HepG2 (cell line): Measurements from ENCODE around the gene PLEKHH3. TPM values are rescaled to one million over a fixed set of nuclear protein-coding genes. Genes with fewer than 3 reads are reported as not detected.

Source experiments
- ATAC-seq: fragments of 200-7000 bp; cut with Tn5 transposase; 3 replicates; pipeline ENCODE4 v1.9.1; 2020; ENCODE audit warnings: mild to moderate bottlenecking, moderate library complexity
- BruUV-seq: library from RNA; stranded (reverse); fragments of 400-500 nt; replicated peaks from 2 replicates; lab custom pipeline; 2021; lab: Mats Ljungman, UMichigan
- CTCF ChIA-PET: fragments of 300-600 bp; formaldehyde crosslinking; extraction: SDS; loops from one replicate; lab custom pipeline; 2021; ENCODE audit warnings: low total read pairs, inconsistent platforms, low intra/inter-chr PET ratio; lab: Yijun Ruan, JAX
- POLR2A ChIA-PET: fragments of 350-600 bp; sonication (Branson Sonifier 250); formaldehyde crosslinking; loops from one replicate; lab custom pipeline; 2020; ENCODE audit warnings: antibody characterized with exemption, inconsistent platforms; lab: Yijun Ruan, JAX
- DNase-seq: peaks from one replicate; pipeline ENCODE4 v3.0.0-alpha.2; 2015; ENCODE audit warnings: low spot score
- FAIRE-seq: peaks from 3 replicates; lab custom pipeline; 2011; peaks lifted over from hg19 to GRCh38; lab: Jason Lieb, UNC
- H2AFZ ChIP-seq: one replicate; pipeline ENCODE4 v1.6.1; 2011; ENCODE audit warnings: low read length, inconsistent platforms
- H3K27ac ChIP-seq: fragments of 300-600 bp; 3 replicates; pipeline ENCODE4 v1.8.0; 2011; ENCODE audit warnings: mixed run types, mild to moderate bottlenecking, mixed read lengths, low read length, inconsistent platforms; ENCODE audit not compliant: insufficient read depth; ENCODE audit errors: extremely low read length
- H3K27me3 ChIP-seq, 2 experiments: fragments of 200-600 bp in 1 of 2; 2 replicates in 1 of 2; 3 replicates in 1 of 2; pipeline versions ENCODE4 v1.6.0 to v1.8.0; 2011; ENCODE audit warnings: low read length in 2 of 2, mild to moderate bottlenecking in 2 of 2, moderate library complexity in 2 of 2, inconsistent platforms in 1 of 2; ENCODE audit not compliant: insufficient read depth in 2 of 2, control insufficient read depth in 1 of 2
- H3K36me3 ChIP-seq, 2 experiments: fragments of 200-600 bp in 1 of 2; replicated peaks in 1 of 2; 2 replicates in 1 of 2; 3 replicates in 1 of 2; pipeline versions ENCODE4 v1.5.1 to v1.8.0; 2011; ENCODE audit warnings: low read length in 2 of 2, inconsistent platforms in 1 of 2; ENCODE audit not compliant: insufficient read depth in 2 of 2, control insufficient read depth in 1 of 2
- H3K4me1 ChIP-seq: 2 replicates; pipeline ENCODE4 v1.5.1; 2012; ENCODE audit warnings: low read length, inconsistent platforms; ENCODE audit not compliant: insufficient read depth
- H3K4me2 ChIP-seq: 2 replicates; pipeline ENCODE4 v1.6.0; 2011; ENCODE audit warnings: low read depth, low read length, inconsistent platforms
- H3K4me3 ChIP-seq, 3 experiments: fragments of 200-600 bp in 1 of 3; sonication (generic), shearing (Covaris generic) in 1 of 3; replicated peaks in 1 of 3; 2 replicates each; pipeline ENCODE4 v1.5.1; 2011 to 2016; ENCODE audit warnings: low read length in 3 of 3, inconsistent platforms in 2 of 3, low read depth in 2 of 3, mild to moderate bottlenecking in 2 of 3, control low read depth in 1 of 3, mixed read lengths in 1 of 3; ENCODE audit not compliant: insufficient read depth in 1 of 3
- H3K79me2 ChIP-seq: one replicate; pipeline ENCODE4 v1.6.1; 2011; ENCODE audit warnings: low read length, inconsistent platforms; ENCODE audit not compliant: insufficient read depth
- H3K9ac ChIP-seq: 2 replicates; pipeline ENCODE4 v1.6.0; 2011; ENCODE audit warnings: mild to moderate bottlenecking, low read depth, low read length, inconsistent platforms; ENCODE audit not compliant: insufficient read depth
- H3K9me3 ChIP-seq: 2 replicates; pipeline ENCODE4 v1.5.1; 2012; ENCODE audit warnings: mild to moderate bottlenecking, low read length
- H4K20me1 ChIP-seq: 2 replicates; pipeline ENCODE4 v1.6.0; 2011; ENCODE audit warnings: inconsistent platforms, mild to moderate bottlenecking, low read length, moderate library complexity; ENCODE audit not compliant: insufficient read depth
- BORCS8-MEF2B ChIP-seq: sonication (generic); formaldehyde crosslinking; IDR thresholded peaks from 2 replicates; pipeline ENCODE4 v1.8.0; 2022; ENCODE audit warnings: mild to moderate bottlenecking, missing genetic modification reagents
- DNMT3B ChIP-seq: conservative IDR thresholded peaks from 2 replicates; pipeline ENCODE4 v1.6.1; 2016; ENCODE audit warnings: missing biosample characterization, control low read depth
- FOXJ3 ChIP-seq: sonication (generic); formaldehyde crosslinking; IDR thresholded peaks from 2 replicates; pipeline ENCODE4 v1.4.0; 2020; ENCODE audit warnings: missing genetic modification reagents, mild to moderate bottlenecking, borderline replicate concordance
- ONECUT2 ChIP-seq: sonication (generic); formaldehyde crosslinking; IDR thresholded peaks from 2 replicates; pipeline ENCODE4 v1.4.0; 2020; ENCODE audit warnings: missing genetic modification reagents
- REL ChIP-seq: sonication (generic); formaldehyde crosslinking; conservative IDR thresholded peaks from 2 replicates; pipeline ENCODE4 v1.8.0; 2022; ENCODE audit warnings: mild to moderate bottlenecking, missing genetic modification reagents, moderate library complexity
- RFXAP ChIP-seq: sonication (generic); formaldehyde crosslinking; IDR thresholded peaks from 2 replicates; pipeline ENCODE4 v1.4.0; 2020; ENCODE audit warnings: missing genetic modification reagents, borderline replicate concordance
- SNAI1 ChIP-seq: sonication (generic); formaldehyde crosslinking; IDR thresholded peaks from 2 replicates; pipeline ENCODE4 v1.5.0; 2020; ENCODE audit warnings: mild to moderate bottlenecking, missing genetic modification reagents, borderline replicate concordance
- YEATS4 ChIP-seq: sonication (generic); formaldehyde crosslinking; IDR thresholded peaks from 2 replicates; pipeline ENCODE4 v1.4.0; 2020; ENCODE audit warnings: missing genetic modification reagents, borderline replicate concordance
- ZBTB20 ChIP-seq: sonication (generic); formaldehyde crosslinking; IDR thresholded peaks from 2 replicates; pipeline ENCODE4 v1.8.1; 2023; ENCODE audit warnings: missing genetic modification reagents, low read depth, mild to moderate bottlenecking, borderline replicate concordance
- ZFP37 ChIP-seq: sonication (generic); formaldehyde crosslinking; IDR thresholded peaks from 2 replicates; pipeline ENCODE4 v1.4.0; 2020; ENCODE audit warnings: missing genetic modification reagents, borderline replicate concordance
- ZNF484 ChIP-seq: sonication (generic); formaldehyde crosslinking; IDR thresholded peaks from 2 replicates; pipeline ENCODE4 v1.5.1; 2020; ENCODE audit warnings: mild to moderate bottlenecking, low read depth, missing genetic modification reagents, borderline replicate concordance
- ZNF570 ChIP-seq: sonication (generic); formaldehyde crosslinking; IDR thresholded peaks from 2 replicates; pipeline ENCODE4 v1.4.0; 2020; ENCODE audit warnings: mild to moderate bottlenecking, missing genetic modification reagents, borderline replicate concordance
- WGBS: methylation state at CpG from one replicate; pipeline ENCODE4 v1.1.6; 2017; ENCODE audit warnings: low lambda C conversion rate; 5-methylcytosine and 5-hydroxymethylcytosine counted together
- in situ Hi-C: cut with HindIII; loops from 2 replicates; pipeline ENCODE4 v1.10.0; 2017; ENCODE audit warnings: low pct_unique_long_range_greater_than_20kb; ENCODE audit not compliant: extremely low pct_ligation_motif_present
- intact Hi-C: fragments of 100-400 bp; cut with micrococcal nuclease; formaldehyde crosslinking; loops from one replicate; pipeline ENCODE4 v1.10.0; 2022; ENCODE audit not compliant: unreplicated experiment
- polyA plus RNA-seq, 8 experiments: library from polyadenylated mRNA; depleted of rRNA in 3 of 8; stranded (reverse) in 7 of 8; unstranded in 1 of 8; fragments of >200 nt; fragmentation: Illumina TruSeq in 4 of 8; extraction: Trizol in 4 of 8; gene quantifications; 2 replicates each; pipeline versions ENCODE4 v1.2.1 to v1.2.3, GENCODE V29; 2011 to 2016; ENCODE audit warnings: low read depth in 4 of 8, missing spikeins in 1 of 8, mixed read lengths in 1 of 8; ENCODE audit not compliant: insufficient read depth in 1 of 8
- total RNA-seq, 5 experiments: library from RNA; depleted of rRNA; stranded (reverse); fragments of >200 nt; fragmentation: Illumina TruSeq; extraction: Trizol; gene quantifications; 2 replicates each; pipeline ENCODE4 v1.2.3, GENCODE V29; 2016; ENCODE audit warnings: low read depth in 1 of 5
- TF ChIP-seq, protein P1 (sequence below): sonication (generic); formaldehyde crosslinking; IDR thresholded peaks from 2 replicates; pipeline ENCODE4 v1.8.0; 2022; ENCODE audit warnings: mild to moderate bottlenecking, missing genetic modification reagents, borderline replicate concordance
- TF ChIP-seq, protein P2 (sequence below): IDR thresholded peaks from 2 replicates; pipeline ENCODE4 v1.6.1; 2016; ENCODE audit warnings: missing biosample characterization, missing genetic modification reagents, low read depth
- TF ChIP-seq, protein P3 (sequence below): sonication (generic); formaldehyde crosslinking; IDR thresholded peaks from 2 replicates; pipeline ENCODE4 v1.5.1; 2020; ENCODE audit warnings: missing genetic modification reagents, mild to moderate bottlenecking, borderline replicate concordance
- TF ChIP-seq, protein P4 (sequence below): sonication (generic); formaldehyde crosslinking; IDR thresholded peaks from 2 replicates; pipeline ENCODE4 v1.4.0; 2020; ENCODE audit warnings: missing genetic modification reagents

PLEKHH3 gene
- total and polyA plus RNA-seq, 2 of the 13 experiments (the other 11 are each of a cell fraction or from before 2014, with no cell fraction given) = 6.0 to 19.9 TPM

DNA sequence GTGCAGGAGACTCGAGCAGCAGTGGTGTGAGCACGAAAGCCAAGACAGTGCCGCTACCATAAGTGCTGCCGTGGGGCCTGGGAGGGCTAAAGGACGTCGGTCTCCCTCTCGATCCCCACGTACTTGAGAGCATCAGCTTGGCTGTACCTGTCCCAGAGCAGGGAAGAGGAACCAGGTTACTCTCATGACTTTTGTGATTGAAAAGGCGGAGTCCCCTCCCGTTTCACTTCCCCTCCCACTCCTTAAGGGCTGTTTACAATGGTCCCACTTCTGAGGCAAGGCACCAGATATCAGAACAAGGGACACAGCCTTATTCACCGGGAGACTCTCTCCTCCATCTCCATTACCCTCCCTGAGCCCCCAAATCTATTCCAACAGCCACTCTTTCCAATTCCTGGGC is 25.7 kb upstream of the PLEKHH3 start:
- CTCF ChIA-PET = no interaction called here
- no peak overlapping the region for H3K4me2 ChIP-seq
- DNase-seq (no peak), FAIRE-seq (no peak), ATAC-seq (no peak)
- POLR2A ChIA-PET = no interaction called here
- peaks cover 13 to 32% of the 10 kb centered on the region in 2 experiments for H3K36me3 ChIP-seq
- intact Hi-C loops = no loop called here
- no peak overlapping the region for H3K27ac ChIP-seq
- in situ Hi-C loops = no loop called here
- no TSS peak for BruUV-seq
- no peak overlapping the region for H3K4me3 ChIP-seq
- no peaks in the 10 kb centered on the region for H3K4me1 ChIP-seq
- H4K20me1 ChIP-seq = no peaks in the 10 kb centered on the region
- no peaks in the 10 kb centered on the region for H3K9me3 ChIP-seq
- H3K79me2 ChIP-seq = no peaks in the 10 kb centered on the region
- H3K27me3 ChIP-seq = no peaks in the 10 kb centered on the region
- no peak overlapping the region for H3K9ac ChIP-seq
- WGBS = 96% methylated on average over 11 of the region's 11 CpGs
- H2AFZ ChIP-seq = no peak overlapping the region
- TF ChIP-seq, protein P1, sequence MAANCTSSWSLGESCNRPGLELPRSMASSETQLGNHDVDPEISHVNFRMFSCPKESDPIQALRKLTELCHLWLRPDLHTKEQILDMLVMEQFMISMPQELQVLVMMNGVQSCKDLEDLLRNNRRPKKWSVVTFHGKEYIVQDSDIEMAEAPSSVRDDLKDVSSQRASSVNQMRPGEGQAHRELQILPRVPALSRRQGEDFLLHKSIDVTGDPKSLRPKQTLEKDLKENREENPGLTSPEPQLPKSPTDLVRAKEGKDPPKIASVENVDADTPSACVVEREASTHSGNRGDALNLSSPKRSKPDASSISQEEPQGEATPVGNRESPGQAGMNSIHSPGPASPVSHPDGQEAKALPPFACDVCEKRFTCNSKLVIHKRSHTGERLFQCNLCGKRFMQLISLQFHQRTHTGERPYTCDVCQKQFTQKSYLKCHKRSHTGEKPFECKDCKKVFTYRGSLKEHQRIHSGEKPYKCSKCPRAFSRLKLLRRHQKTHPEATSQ (CRISPR knock-in tag) = no peak
- TF ChIP-seq, protein P2, sequence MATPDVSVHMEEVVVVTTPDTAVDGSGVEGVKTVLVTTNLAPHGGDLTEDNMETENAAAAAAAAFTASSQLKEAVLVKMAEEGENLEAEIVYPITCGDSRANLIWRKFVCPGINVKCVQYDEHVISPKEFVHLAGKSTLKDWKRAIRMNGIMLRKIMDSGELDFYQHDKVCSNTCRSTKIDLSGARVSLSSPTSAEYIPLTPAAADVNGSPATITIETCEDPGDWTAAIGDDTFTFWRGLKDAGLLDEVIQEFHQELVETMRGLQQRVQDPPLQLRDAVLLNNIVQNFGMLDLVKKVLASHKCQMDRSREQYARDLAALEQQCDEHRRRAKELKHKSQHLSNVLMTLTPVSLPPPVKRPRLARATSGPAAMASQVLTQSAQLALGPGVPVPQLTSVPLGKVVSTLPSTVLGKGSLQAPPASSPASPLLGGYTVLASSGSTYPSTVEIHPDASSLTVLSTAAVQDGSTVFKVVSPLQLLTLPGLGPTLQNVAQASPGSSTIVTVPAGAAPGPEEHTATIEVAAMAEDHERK = no peak
- no peak for TF ChIP-seq BORCS8-MEF2B
- no peak for TF ChIP-seq ZBTB20 (CRISPR knock-in tag)
- no peak for TF ChIP-seq REL (CRISPR knock-in tag)
- no peak for TF ChIP-seq ONECUT2 (CRISPR knock-in tag)
- TF ChIP-seq, protein P3, sequence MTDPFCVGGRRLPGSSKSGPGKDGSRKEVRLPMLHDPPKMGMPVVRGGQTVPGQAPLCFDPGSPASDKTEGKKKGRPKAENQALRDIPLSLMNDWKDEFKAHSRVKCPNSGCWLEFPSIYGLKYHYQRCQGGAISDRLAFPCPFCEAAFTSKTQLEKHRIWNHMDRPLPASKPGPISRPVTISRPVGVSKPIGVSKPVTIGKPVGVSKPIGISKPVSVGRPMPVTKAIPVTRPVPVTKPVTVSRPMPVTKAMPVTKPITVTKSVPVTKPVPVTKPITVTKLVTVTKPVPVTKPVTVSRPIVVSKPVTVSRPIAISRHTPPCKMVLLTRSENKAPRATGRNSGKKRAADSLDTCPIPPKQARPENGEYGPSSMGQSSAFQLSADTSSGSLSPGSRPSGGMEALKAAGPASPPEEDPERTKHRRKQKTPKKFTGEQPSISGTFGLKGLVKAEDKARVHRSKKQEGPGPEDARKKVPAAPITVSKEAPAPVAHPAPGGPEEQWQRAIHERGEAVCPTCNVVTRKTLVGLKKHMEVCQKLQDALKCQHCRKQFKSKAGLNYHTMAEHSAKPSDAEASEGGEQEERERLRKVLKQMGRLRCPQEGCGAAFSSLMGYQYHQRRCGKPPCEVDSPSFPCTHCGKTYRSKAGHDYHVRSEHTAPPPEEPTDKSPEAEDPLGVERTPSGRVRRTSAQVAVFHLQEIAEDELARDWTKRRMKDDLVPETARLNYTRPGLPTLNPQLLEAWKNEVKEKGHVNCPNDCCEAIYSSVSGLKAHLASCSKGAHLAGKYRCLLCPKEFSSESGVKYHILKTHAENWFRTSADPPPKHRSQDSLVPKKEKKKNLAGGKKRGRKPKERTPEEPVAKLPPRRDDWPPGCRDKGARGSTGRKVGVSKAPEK (CRISPR knock-in tag) = no peak
- no peak for TF ChIP-seq ZNF570
- TF ChIP-seq DNMT3B = no peak
- TF ChIP-seq FOXJ3 (CRISPR knock-in tag) = no peak
- TF ChIP-seq, protein P4, sequence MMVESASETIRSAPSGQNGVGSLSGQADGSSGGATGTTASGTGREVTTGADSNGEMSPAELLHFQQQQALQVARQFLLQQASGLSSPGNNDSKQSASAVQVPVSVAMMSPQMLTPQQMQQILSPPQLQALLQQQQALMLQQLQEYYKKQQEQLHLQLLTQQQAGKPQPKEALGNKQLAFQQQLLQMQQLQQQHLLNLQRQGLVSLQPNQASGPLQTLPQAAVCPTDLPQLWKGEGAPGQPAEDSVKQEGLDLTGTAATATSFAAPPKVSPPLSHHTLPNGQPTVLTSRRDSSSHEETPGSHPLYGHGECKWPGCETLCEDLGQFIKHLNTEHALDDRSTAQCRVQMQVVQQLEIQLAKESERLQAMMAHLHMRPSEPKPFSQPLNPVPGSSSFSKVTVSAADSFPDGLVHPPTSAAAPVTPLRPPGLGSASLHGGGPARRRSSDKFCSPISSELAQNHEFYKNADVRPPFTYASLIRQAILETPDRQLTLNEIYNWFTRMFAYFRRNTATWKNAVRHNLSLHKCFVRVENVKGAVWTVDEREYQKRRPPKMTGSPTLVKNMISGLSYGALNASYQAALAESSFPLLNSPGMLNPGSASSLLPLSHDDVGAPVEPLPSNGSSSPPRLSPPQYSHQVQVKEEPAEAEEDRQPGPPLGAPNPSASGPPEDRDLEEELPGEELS (CRISPR knock-in tag) = no peak
- TF ChIP-seq ZNF484 = no peak
- no peak for TF ChIP-seq ZFP37 (CRISPR knock-in tag)
- TF ChIP-seq YEATS4 (CRISPR knock-in tag) = no peak
- no peak for TF ChIP-seq RFXAP (CRISPR knock-in tag)
- no peak for TF ChIP-seq SNAI1 (CRISPR knock-in tag)
